Peyer's patch (tissue), 4 donors: ENCODE results near the gene FAT3. TPM values are rescaled to one million over a fixed set of nuclear protein-coding genes. Genes with fewer than 3 reads are reported as not detected.

Experiments used
- DNase-seq, 3 donors: peaks; one replicate each; pipeline ENCODE4 v3.0.0-alpha.2; 2017 to 2019
- H3K27ac ChIP-seq, 4 donors: fragments of 200-600 bp; sonication (generic); one replicate each; pipeline ENCODE4 v1.5.1; 2016 to 2019
- H3K27me3 ChIP-seq, 2 donors: fragments of 200-600 bp; sonication (generic); one replicate each; pipeline ENCODE4 v1.5.1; 2019
- H3K36me3 ChIP-seq, 3 donors: fragments of 200-600 bp; sonication (generic); one replicate each; pipeline ENCODE4 v1.5.1; 2016 to 2019
- H3K4me1 ChIP-seq, 4 donors: fragments of 200-600 bp; sonication (generic); one replicate each; pipeline ENCODE4 v1.5.1; 2016 to 2019
- H3K4me3 ChIP-seq, 4 donors: fragments of 200-600 bp; sonication (generic); 1 replicate in 3 of 4; 2 replicates in 1 of 4; pipeline ENCODE4 v1.5.1; 2016 to 2019; ENCODE audit warnings: mild to moderate bottlenecking in 1 of 4
- H3K9me3 ChIP-seq, 4 donors: fragments of 200-600 bp; sonication (generic); one replicate each; pipeline ENCODE4 v1.5.1; 2016 to 2019; ENCODE audit warnings: mild to moderate bottlenecking in 1 of 4
- CTCF ChIP-seq, 6 experiments: fragments of 450-650 bp in 4 of 6; fragments of 200-600 bp in 2 of 6; sonication (generic) in 1 of 6; IDR thresholded peaks; one replicate each; pipeline ENCODE4 v1.5.1; 2017 to 2019; ENCODE audit warnings: antibody characterized with exemption in 6 of 6, mild to moderate bottlenecking in 3 of 6, moderate library complexity in 1 of 6
- POLR2A ChIP-seq, 2 donors: fragments of 450-650 bp; IDR thresholded peaks; one replicate each; pipeline ENCODE4 v1.5.1; 2017; ENCODE audit warnings: antibody characterized with exemption in 2 of 2, mild to moderate bottlenecking in 2 of 2, moderate library complexity in 2 of 2
- total RNA-seq, 4 donors: library from RNA; depleted of rRNA; stranded (reverse); fragments of >200 nt; gene quantifications; one replicate each; pipeline ENCODE4 v1.1.0, GENCODE V29; 2016

The FAT3 gene
- total RNA-seq, 4 donors from 2014 or later: under 0.01 to 0.94 (median 0.18) TPM

GRCh38 chr11:92190535-92191206 lies 33.9 kb upstream of the FAT3 start:
- H3K36me3 ChIP-seq: no peaks in the 10 kb centered on the region
- no peak overlapping the region for H3K4me3 ChIP-seq
- no peak for DNase-seq
- H3K27ac ChIP-seq: no peak overlapping the region
- H3K9me3 ChIP-seq: no peaks in the 10 kb centered on the region
- no peak for TF ChIP-seq POLR2A (IDR thresholded peaks at IDR 0.05)
- no peak for TF ChIP-seq CTCF (IDR thresholded peaks at IDR 0.05)
- no peaks in the 10 kb centered on the region for H3K27me3 ChIP-seq
- H3K4me1 ChIP-seq: no peaks in the 10 kb centered on the region

- no peaks in the 10 kb centered on the region for H3K4me1 ChIP-seq
- H3K27me3 ChIP-seq: no peaks in the 10 kb centered on the region
- no peaks in the 10 kb centered on the region for H3K9me3 ChIP-seq
- no peak for DNase-seq
- no peaks in the 10 kb centered on the region for H3K36me3 ChIP-seq
- TF ChIP-seq CTCF (IDR thresholded peaks at IDR 0.05) (no peak), POLR2A (IDR thresholded peaks at IDR 0.05) (no peak)
- H3K27ac ChIP-seq: no peak overlapping the region
- H3K4me3 ChIP-seq: no peak overlapping the region
These were observed 32.5 kb upstream of the FAT3 start for GRCh38 chr11:92192141-92192540.

GRCh38 chr11:92198268-92198667 lies 26.4 kb upstream of the FAT3 start:
- H3K36me3 ChIP-seq: no peaks in the 10 kb centered on the region
- DNase-seq: no peak
- TF ChIP-seq CTCF (IDR thresholded peaks at IDR 0.05) (no peak), POLR2A (IDR thresholded peaks at IDR 0.05) (no peak)
- H3K9me3 ChIP-seq: no peaks in the 10 kb centered on the region
- H3K27ac ChIP-seq: no peak overlapping the region
- no peaks in the 10 kb centered on the region for H3K4me1 ChIP-seq
- no peak overlapping the region for H3K4me3 ChIP-seq
- no peaks in the 10 kb centered on the region for H3K27me3 ChIP-seq

GRCh38 chr11:92199991-92200390 lies 24.6 kb upstream of the FAT3 start:
- Histone ChIP-seq H3K36me3 (no peaks in the 10 kb centered on the region), H3K9me3 (no peaks in the 10 kb centered on the region), H3K27me3 (no peaks in the 10 kb centered on the region), H3K4me1 (no peaks in the 10 kb centered on the region), H3K27ac (no peak overlapping the region), H3K4me3 (no peak overlapping the region)
- TF ChIP-seq POLR2A (IDR thresholded peaks at IDR 0.05): no peak
- TF ChIP-seq CTCF (IDR thresholded peaks at IDR 0.05): no peak
- DNase-seq: no peak

- no peak for TF ChIP-seq POLR2A (IDR thresholded peaks at IDR 0.05)
- TF ChIP-seq CTCF (IDR thresholded peaks at IDR 0.05): no peak
- no peak for DNase-seq
- Histone ChIP-seq H3K36me3 (no peaks in the 10 kb centered on the region), H3K9me3 (no peaks in the 10 kb centered on the region), H3K27me3 (no peaks in the 10 kb centered on the region), H3K4me3 (no peak overlapping the region), H3K4me1 (no peaks in the 10 kb centered on the region), H3K27ac (no peak overlapping the region)
These were observed 19.9 kb upstream of the FAT3 start for GRCh38 chr11:92204731-92205130.

GRCh38 chr11:92206441-92206840 lies 18.2 kb upstream of the FAT3 start:
- no peak overlapping the region for H3K27ac ChIP-seq
- no peaks in the 10 kb centered on the region for H3K27me3 ChIP-seq
- DNase-seq: no peak
- no peaks in the 10 kb centered on the region for H3K4me1 ChIP-seq
- H3K9me3 ChIP-seq: no peaks in the 10 kb centered on the region
- TF ChIP-seq CTCF (IDR thresholded peaks at IDR 0.05) (no peak), POLR2A (IDR thresholded peaks at IDR 0.05) (no peak)
- no peaks in the 10 kb centered on the region for H3K36me3 ChIP-seq
- H3K4me3 ChIP-seq: no peak overlapping the region
